K562 (cell line): Measurements from ENCODE around the gene CHST12. TPM values are rescaled to one million over a fixed set of nuclear protein-coding genes. Genes with fewer than 3 reads are reported as not detected.

Source experiments
- ATAC-seq: fragments of 200-7000 bp; cut with Tn5 transposase; 3 replicates; pipeline ENCODE4 v1.9.1; 2020; ENCODE audit warnings: moderate library complexity
- BruUV-seq: library from RNA; stranded (reverse); fragments of 400-500 nt; replicated peaks from 2 replicates; lab custom pipeline; 2021; lab: Mats Ljungman, UMichigan
- CTCF ChIA-PET: fragments of 300-600 bp; formaldehyde crosslinking; extraction: SDS; loops from one replicate; lab custom pipeline; 2021; ENCODE audit warnings: low intra/inter-chr PET ratio; lab: Yijun Ruan, JAX
- POLR2A ChIA-PET: fragments of 300-600, 350-650 bp; sonication (Branson Sonifier 250); formaldehyde crosslinking; extraction: SDS; loops from one replicate; lab custom pipeline; 2021; ENCODE audit warnings: antibody characterized with exemption, inconsistent platforms; lab: Yijun Ruan, JAX
- DNase-seq, 4 experiments: peaks; one replicate each; pipeline versions ENCODE4 v3.0.0 to v3.0.0-alpha.2; 2011 to 2018; ENCODE audit warnings: low spot score in 3 of 4, mixed read lengths in 3 of 4; ENCODE audit errors: extremely low read depth in 1 of 4
- FAIRE-seq: peaks from 2 replicates; lab custom pipeline; 2011; peaks lifted over from hg19 to GRCh38; lab: Jason Lieb, UNC
- H2AFZ ChIP-seq: 2 replicates; pipeline ENCODE4 v1.6.0; 2011; ENCODE audit warnings: low read depth, low read length, control low read depth, inconsistent platforms
- H3K27ac ChIP-seq: fragments of 200-600 bp; 3 replicates; pipeline ENCODE4 v1.8.0; 2011; ENCODE audit warnings: low read depth, mild to moderate bottlenecking, control low read depth, inconsistent platforms, low read length, moderate library complexity, mixed read lengths; ENCODE audit errors: extremely low read depth
- H3K27me3 ChIP-seq, 2 experiments: fragments of 300-600 bp in 1 of 2; 2 replicates in 1 of 2; 3 replicates in 1 of 2; pipeline versions ENCODE4 v1.6.0 to v1.8.0; 2011; ENCODE audit warnings: inconsistent platforms in 2 of 2, low read length in 2 of 2, mild to moderate bottlenecking in 1 of 2, mixed read lengths in 1 of 2, moderate library complexity in 1 of 2; ENCODE audit not compliant: control insufficient read depth in 2 of 2, insufficient read depth in 2 of 2
- H3K36me3 ChIP-seq: fragments of 300-600 bp; 3 replicates; pipeline ENCODE4 v1.8.0; 2011; ENCODE audit warnings: mild to moderate bottlenecking, low read length, inconsistent platforms; ENCODE audit not compliant: control insufficient read depth, insufficient read depth
- H3K4me1 ChIP-seq, 2 experiments: fragments of 200-600 bp in 1 of 2; replicated peaks in 1 of 2; 2 replicates in 1 of 2; 3 replicates in 1 of 2; pipeline versions ENCODE4 v1.5.1 to v1.8.0; 2011; ENCODE audit warnings: inconsistent platforms in 2 of 2, low read length in 2 of 2, mild to moderate bottlenecking in 1 of 2, mixed read lengths in 1 of 2, moderate library complexity in 1 of 2; ENCODE audit not compliant: control insufficient read depth in 2 of 2, insufficient read depth in 2 of 2
- H3K4me2 ChIP-seq: 2 replicates; pipeline ENCODE4 v1.6.1; 2011; ENCODE audit warnings: low read length, control low read depth, inconsistent platforms, mixed read lengths; ENCODE audit not compliant: insufficient read depth
- H3K4me3 ChIP-seq: fragments of 200-600 bp; sonication (generic), shearing (Covaris generic); 2 replicates; pipeline ENCODE4 v1.5.1; 2016; ENCODE audit warnings: control low read depth, inconsistent platforms
- H3K79me2 ChIP-seq: fragments of 200-600 bp; 3 replicates; pipeline ENCODE4 v1.8.0; 2011; ENCODE audit warnings: low read length, inconsistent platforms; ENCODE audit not compliant: control insufficient read depth, insufficient read depth
- H3K9ac ChIP-seq, 2 experiments: 2 replicates each; pipeline versions ENCODE4 v1.6.0 to v1.6.1; 2011; ENCODE audit warnings: low read depth in 2 of 2, low read length in 2 of 2, control low read depth in 1 of 2, inconsistent platforms in 1 of 2, mild to moderate bottlenecking in 1 of 2, mixed read lengths in 1 of 2; ENCODE audit not compliant: insufficient read depth in 1 of 2
- H3K9me1 ChIP-seq: one replicate; pipeline ENCODE4 v1.6.0; 2011; ENCODE audit warnings: inconsistent platforms, mild to moderate bottlenecking, low read length, moderate library complexity; ENCODE audit not compliant: control insufficient read depth, insufficient read depth
- H3K9me3 ChIP-seq: replicated peaks from 2 replicates; pipeline ENCODE4 v1.5.1; 2011; ENCODE audit warnings: low read depth, low read length, inconsistent platforms; ENCODE audit not compliant: control insufficient read depth, insufficient read depth
- H4K20me1 ChIP-seq: replicated peaks from 2 replicates; pipeline ENCODE4 v1.6.1; 2011; ENCODE audit warnings: low read length, inconsistent platforms, mixed read lengths; ENCODE audit not compliant: control insufficient read depth, insufficient read depth
- ASH1L ChIP-seq: fragments of 450-650 bp; IDR thresholded peaks from 2 replicates; pipeline ENCODE4 v1.6.1; 2018; ENCODE audit warnings: borderline replicate concordance, mild to moderate bottlenecking, low read depth; ENCODE audit not compliant: partially characterized antibody
- DIDO1 ChIP-seq: fragments of 450-650 bp; IDR thresholded peaks from 2 replicates; pipeline ENCODE4 v1.6.1; 2016; ENCODE audit warnings: low read depth, missing biosample characterization, missing genetic modification characterization
- HDAC2 ChIP-seq: fragments of 450-650 bp; IDR thresholded peaks from 2 replicates; pipeline ENCODE4 v1.6.1; 2016; ENCODE audit warnings: mild to moderate bottlenecking
- MAFF ChIP-seq: IDR thresholded peaks from 2 replicates; pipeline ENCODE4 v1.6.1; 2012; ENCODE audit warnings: low read length, improper control_type of control experiment
- POLR2B ChIP-seq: fragments of 450-650 bp; IDR thresholded peaks from 2 replicates; pipeline ENCODE4 v1.6.1; 2018; ENCODE audit warnings: low read depth; ENCODE audit not compliant: partially characterized antibody
- POLR2G ChIP-seq: fragments of 200-400 bp; formaldehyde crosslinking; IDR thresholded peaks from 2 replicates; pipeline ENCODE4 v1.6.1; 2017; ENCODE audit warnings: low read depth, mild to moderate bottlenecking, antibody characterized with exemption, low read length, moderate library complexity
- SREBF2 ChIP-seq: sonication (generic); formaldehyde crosslinking; IDR thresholded peaks from 2 replicates; pipeline ENCODE4 v1.4.0; 2020; ENCODE audit warnings: mild to moderate bottlenecking, missing genetic modification reagents
- TAF1 ChIP-seq: IDR thresholded peaks from 2 replicates; pipeline ENCODE4 v1.6.1; 2011; ENCODE audit warnings: mild to moderate bottlenecking, low read length, moderate library complexity; ENCODE audit not compliant: insufficient read depth, control insufficient read depth, severe bottlenecking; ENCODE audit errors: extremely low read depth
- WGBS: fragments of 100-300 bp; shearing (Covaris generic); methylation state at CpG from one replicate; pipeline ENCODE4 v1.1.6; 2016; ENCODE audit warnings: low coverage, mixed read lengths; ENCODE audit not compliant: insufficient coverage; ENCODE audit errors: missing lambda C conversion rate; 5-methylcytosine and 5-hydroxymethylcytosine counted together
- in situ Hi-C: fragments of 300-500 bp; cut with MboI; formaldehyde crosslinking; loops from 4 replicates; pipeline ENCODE4 v1.15.0; 2018; ENCODE audit warnings: inconsistent platforms, mixed read lengths
- intact Hi-C: fragments of 100-400 bp; cut with micrococcal nuclease; formaldehyde crosslinking; loops from 2 replicates; pipeline ENCODE4 v1.14.2; 2022
- polyA plus RNA-seq, 8 experiments: library from polyadenylated mRNA; depleted of rRNA in 4 of 8; stranded (reverse) in 5 of 8; unstranded in 3 of 8; fragments of >200 nt; fragmentation: Nextera tagmentation in 2 of 8; fragmentation: Illumina TruSeq in 1 of 8; extraction: Ambion mirVana in 2 of 8; extraction: Trizol in 1 of 8; gene quantifications; 2 replicates each; pipeline versions ENCODE4 v1.2.1 to v1.2.3, GENCODE V29; 2011 to 2014; ENCODE audit warnings: inconsistent platforms in 1 of 8, missing spikeins in 1 of 8
- total RNA-seq, 7 experiments: library from RNA; depleted of rRNA in 6 of 7; stranded (reverse); fragments of >200 nt in 6 of 7; fragmentation: Illumina TruSeq in 2 of 7; extraction: Trizol in 2 of 7; gene quantifications; 2 replicates each; pipeline versions ENCODE4 v1.2.1 to v1.2.3, GENCODE V29; 2011 to 2021; ENCODE audit warnings: low replicate concordance in 1 of 7

Gene CHST12
- total and polyA plus RNA-seq, 9 of the 15 experiments (the other 6 are each of a cell fraction or from before 2014, with no cell fraction given), result 0.18 to 19.8 (median 3.6) TPM

DNA sequence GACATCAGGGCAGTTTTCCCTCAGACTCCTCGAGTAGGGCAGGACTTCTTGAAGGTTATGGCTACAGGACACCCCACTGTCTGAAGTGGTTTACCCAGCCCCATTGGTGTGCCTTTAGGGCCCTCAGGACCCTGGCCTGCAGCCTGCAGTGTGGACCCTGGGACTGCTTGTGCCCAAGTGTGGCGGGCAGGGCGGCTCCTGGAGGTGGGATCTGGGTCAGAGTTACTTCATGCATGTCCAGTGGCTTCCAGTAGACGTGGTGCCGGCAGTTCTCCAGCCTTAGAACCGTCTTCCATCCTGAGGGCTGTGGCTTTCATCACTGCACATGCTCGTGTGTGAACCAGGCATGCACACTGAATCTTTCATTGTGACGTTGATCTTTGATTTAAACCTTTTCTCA lies 32.1 kb upstream of the CHST12 start:
- ATAC-seq (no peak), FAIRE-seq (no peak), DNase-seq (no peak)
- Histone ChIP-seq H4K20me1 (peaks cover 9% of the 10 kb centered on the region), H2AFZ (no peak overlapping the region), H3K79me2 (peaks cover 51% of the 10 kb centered on the region), H3K36me3 (peaks cover 99% of the 10 kb centered on the region), H3K9me3 (no peaks in the 10 kb centered on the region), H3K9ac (no peak overlapping the region), H3K4me1 (0 out of 5 replicates have a peak, but pooled peaks cover 0 to 2% of the 10 kb centered on the region in 2 experiments), H3K4me3 (no peak overlapping the region), H3K27ac (no peak overlapping the region), H3K27me3 (no peaks in the 10 kb centered on the region), H3K4me2 (no peak overlapping the region), H3K9me1 (no peaks in the 10 kb centered on the region)
- TF ChIP-seq POLR2B (peak; percentile 8), SREBF2 (CRISPR knock-in tag) (no peak), POLR2G (peak; percentile 41; the same call in 1 of the 2 replicates)
- ChIA-PET POLR2A (interaction anchor here (0.7 to 3.6 kb wide), 3 partner anchors 11 to 786 kb away, joined by 3 to 13 read pairs (median 3); no protein-coding TSS in a partner anchor), CTCF (no interaction called here)
- BruUV-seq, result no TSS peak
- intact Hi-C loops, result loop anchor here (10.0 kb wide), 1 partner anchor 63 kb away; no protein-coding TSS in a partner anchor
- 92% methylated on average over 8 of the region's 8 CpGs for WGBS
- in situ Hi-C loops, result no loop called here

- peaks cover 60% of the 10 kb centered on the region for H3K79me2 ChIP-seq
Measured at GRCh38 chr7:2372724-2373123, 30.7 kb upstream of the CHST12 start.

More at GRCh38 chr7:2372724-2373123, 30.7 kb upstream of the CHST12 start:
- ChIA-PET CTCF (no interaction called here), POLR2A (interaction anchor here (1.6 kb wide), 1 partner anchor 31 kb away, joined by 4 read pairs; the partner anchor contains the start of gene CHST12)
- TF ChIP-seq DIDO1 (no peak), HDAC2 (no peak), TAF1 (no peak), ASH1L (no peak), MAFF (no peak)
- in situ Hi-C loops (no loop called here), intact Hi-C loops (loop anchor here (10.0 kb wide), 1 partner anchor 62 kb away; no protein-coding TSS in a partner anchor)
- WGBS, result 93% methylated on average over 14 of the region's 14 CpGs
- Histone ChIP-seq H3K4me1 (0 out of 5 replicates have a peak, but pooled peaks cover 0 to 2% of the 10 kb centered on the region in 2 experiments), H3K9me3 (no peaks in the 10 kb centered on the region), H2AFZ (no peak overlapping the region), H3K4me3 (no peak overlapping the region), H3K9ac (no peak overlapping the region), H3K36me3 (peaks cover 96% of the 10 kb centered on the region), H4K20me1 (peaks cover 6% of the 10 kb centered on the region), H3K27me3 (no peaks in the 10 kb centered on the region), H3K27ac (no peak overlapping the region), H3K9me1 (no peaks in the 10 kb centered on the region), H3K4me2 (no peak overlapping the region)
- BruUV-seq, result no TSS peak
- FAIRE-seq, result no peak
- ATAC-seq, result peak; percentile 16; the same call in 2 of the 3 replicates
- DNase-seq, result no peak
